GM18909 (cell line): ENCODE measurements around the gene SPATA6L.
A peak's percentile ranks its signal among the peaks of the same experiment; 100 is the strongest.
"Not testable (repeated sequence)": the region's sequence is repeated elsewhere in the genome, so short reads cannot be mapped to it uniquely, and the experiment has no call there.

Source experiments
- ATAC-seq: cut with Tn5 transposase; IDR thresholded peaks from one replicate; pipeline ENCODE4 v1.9.1; 2021; ENCODE audit warnings: mild to moderate bottlenecking; ENCODE audit not compliant: unreplicated experiment, poor library complexity

SPATA6L gene

DNA sequence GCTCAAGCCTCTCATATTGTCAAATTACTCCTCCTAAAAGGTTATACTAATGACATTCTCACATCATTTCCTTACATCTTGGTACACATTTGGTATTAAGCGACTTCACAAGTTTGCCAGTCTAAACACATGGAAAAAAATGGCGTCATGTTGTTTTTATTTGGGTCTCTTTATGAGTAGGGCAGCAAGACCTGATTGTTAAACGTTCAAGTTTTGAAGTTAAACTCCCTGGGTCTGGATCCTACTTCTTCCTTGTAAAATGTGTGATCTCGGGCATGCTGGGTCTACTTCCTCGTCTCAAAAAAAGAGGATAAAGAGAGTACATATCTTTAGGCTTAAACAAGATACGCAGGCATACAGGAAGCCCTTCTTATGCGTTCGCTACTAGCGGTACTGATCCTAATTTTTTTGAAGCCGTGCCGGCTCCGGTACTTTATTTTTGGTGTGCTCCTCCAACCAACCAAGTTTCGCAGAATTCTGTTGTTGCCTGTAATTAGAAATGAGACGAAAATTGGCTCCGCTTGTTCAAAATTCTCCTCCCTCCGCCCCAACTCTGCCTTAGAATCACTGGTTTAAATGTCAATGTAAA, 12.5 kb upstream of the SPATA6L start:
- no peak for ATAC-seq

DNA sequence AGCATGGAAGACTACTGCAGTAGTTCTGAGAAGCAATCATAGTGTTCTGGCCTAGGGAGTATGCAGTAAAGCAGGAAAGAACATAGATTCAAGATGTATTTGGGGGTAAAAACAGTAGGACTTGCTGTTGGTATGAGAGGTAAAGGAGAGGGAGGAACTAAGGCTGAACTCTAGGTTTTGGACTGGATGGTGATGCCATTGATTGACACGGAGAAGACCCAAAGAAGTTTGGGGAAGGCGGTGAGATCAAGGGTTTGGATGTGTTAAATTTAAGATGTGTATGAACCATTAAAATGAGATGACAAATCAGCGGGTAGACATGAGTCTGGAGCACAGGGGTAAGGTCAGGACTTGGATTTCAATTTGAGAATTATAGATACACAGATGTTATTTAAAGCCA, 11.1 kb upstream of the SPATA6L start:
- no peak for ATAC-seq

DNA sequence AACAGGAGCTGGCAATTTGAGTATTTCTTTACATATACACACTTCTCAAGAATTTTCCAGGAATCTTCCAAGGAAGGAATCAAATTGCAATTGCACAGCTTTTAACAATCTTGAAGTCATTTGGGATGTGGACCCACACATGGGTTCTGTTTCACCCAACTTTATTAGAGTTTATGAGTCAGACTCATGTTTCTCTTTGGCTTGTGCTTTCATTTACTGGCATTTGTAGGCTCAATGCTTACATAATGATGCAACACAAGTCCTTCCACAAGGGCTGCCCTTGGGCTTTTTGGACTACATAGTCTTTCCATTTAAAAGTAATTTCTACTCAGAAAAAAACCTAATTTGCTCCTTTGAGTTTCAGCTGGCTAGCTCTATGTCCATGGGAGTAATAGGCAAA, 8.5 kb upstream of the SPATA6L start:
- ATAC-seq, result no peak

DNA sequence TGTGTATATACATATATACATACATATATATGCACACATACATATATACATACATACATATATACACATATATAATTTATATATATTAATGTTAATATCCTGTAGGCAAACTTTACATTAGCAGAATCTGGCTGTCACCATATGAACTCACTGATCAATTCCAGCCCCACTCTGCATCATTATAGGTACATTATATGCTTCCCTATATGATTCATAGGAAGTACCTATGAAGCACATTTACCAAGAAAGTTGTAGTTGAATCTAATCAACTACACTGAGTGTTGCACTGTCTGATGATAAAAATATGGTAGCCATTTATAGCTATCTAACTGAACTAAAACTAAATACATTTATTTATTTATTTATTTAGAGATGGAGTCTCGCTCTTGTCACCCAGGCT, 5.5 kb upstream of the SPATA6L start:
- ATAC-seq, result no peak

DNA sequence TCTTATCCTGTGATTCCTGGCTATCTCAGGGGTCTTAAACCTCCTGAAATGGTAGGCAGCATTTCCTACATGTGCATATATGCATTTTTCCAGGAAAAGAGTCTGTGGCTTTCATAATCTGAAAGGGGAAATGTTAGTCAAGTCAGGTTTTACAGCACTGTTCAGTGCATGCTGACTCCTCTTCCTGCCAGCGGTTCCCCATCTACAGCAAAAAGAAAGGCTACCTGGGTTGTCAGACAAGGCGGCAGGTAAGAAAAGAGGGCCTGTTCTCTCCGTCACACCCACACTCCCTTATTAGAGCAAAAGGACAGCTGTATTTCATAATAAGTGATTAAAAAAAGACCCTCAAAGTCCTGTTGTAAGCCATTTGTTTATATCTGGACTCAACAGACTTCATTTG, 4.3 kb upstream of the SPATA6L start:
- no peak for ATAC-seq

DNA sequence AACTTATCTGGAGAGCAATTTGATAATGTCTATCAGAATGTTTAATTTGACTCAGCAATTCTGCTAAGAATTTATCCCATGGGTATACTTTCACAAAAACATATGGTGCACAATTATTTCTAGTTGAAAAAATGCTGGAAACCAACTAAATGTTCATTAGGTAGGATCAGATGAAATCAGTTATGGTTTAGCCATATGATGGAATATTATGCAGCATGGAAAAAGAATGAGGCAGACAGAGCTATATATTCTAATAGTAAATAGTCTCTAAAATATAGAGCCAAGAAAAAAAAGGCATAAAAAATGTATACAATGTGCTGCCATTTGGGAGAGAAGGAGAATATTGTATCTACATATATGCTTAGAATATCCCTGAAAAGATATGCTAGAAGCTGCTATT, 3.6 kb upstream of the SPATA6L start:
- no peak for ATAC-seq

DNA sequence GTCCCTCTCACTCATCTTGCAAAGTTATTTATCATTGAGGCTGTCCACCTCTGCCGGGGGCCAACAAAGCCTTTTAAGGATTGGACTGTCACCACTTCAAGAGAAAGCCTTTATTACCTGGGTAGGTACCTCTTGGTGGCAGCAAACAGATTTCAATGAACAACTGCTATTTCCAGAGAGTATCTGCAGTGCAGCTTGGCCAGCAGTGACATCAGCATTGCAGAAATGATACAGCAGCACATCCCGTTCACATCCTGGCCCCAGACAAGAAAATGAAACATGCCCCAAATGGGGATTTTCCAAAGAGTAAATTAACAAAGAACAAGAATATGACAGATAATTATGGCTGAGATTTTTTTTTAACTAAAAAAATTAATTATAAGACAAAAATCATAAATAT, 2.3 kb upstream of the SPATA6L start:
- ATAC-seq, result no peak

DNA sequence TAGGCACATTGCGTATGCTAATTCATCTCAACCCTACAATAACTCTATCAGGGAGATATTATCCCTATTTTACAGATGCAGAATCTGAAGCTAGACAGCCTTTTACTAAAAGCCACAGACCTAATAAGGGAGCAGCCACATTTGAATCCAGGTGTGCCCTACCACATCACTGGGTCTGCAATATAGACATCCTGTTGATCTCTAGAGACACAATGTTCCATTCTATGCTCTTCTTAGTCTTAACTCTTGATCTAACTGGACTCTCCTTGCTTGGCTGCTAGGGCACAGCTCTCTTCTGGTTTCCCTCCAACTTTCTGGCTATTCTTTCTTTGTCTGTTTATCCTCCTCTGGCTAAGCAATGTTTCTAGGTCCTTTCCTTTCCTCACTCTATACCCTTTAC, 1.4 kb upstream of the SPATA6L start:
- ATAC-seq, result no peak

DNA sequence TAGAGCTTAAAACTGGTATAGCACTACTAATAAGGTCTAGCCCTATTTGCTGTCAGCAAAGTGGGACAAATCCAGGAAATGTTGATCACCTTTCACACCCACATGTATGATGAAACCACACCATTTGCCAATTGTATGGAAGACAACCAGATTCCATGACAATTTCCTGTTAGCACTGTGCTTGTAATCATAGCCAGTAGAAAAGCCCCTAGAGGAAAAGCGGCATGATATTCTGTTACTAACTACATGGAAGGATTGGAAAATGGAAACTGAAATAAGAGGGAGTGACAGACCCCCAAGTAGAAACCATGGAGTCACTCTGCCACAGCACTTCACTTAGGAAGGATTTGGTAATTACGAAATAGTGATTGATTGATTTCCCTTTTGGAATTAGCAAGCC, 923 bp downstream of the SPATA6L start:
- no peak for ATAC-seq

DNA sequence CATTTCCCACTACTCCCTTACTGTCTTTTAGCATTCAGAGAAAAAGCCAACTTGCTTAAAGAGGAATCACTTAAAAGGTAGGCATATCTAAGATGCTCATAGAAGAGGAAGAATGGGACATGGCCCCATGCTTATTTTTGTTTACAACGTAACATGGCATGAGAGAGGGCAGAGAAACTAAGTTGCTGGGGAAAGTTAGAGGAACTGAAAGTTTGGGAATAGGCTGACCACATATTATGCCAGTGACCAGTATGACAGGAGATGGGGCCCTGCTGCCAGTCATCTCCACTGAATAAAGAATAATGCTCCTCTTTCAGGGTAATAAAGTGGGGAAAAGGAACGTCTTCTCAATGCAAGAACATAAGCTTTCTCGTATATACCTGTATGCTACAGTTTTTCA, 2.3 kb downstream of the SPATA6L start:
- ATAC-seq, result no peak

DNA sequence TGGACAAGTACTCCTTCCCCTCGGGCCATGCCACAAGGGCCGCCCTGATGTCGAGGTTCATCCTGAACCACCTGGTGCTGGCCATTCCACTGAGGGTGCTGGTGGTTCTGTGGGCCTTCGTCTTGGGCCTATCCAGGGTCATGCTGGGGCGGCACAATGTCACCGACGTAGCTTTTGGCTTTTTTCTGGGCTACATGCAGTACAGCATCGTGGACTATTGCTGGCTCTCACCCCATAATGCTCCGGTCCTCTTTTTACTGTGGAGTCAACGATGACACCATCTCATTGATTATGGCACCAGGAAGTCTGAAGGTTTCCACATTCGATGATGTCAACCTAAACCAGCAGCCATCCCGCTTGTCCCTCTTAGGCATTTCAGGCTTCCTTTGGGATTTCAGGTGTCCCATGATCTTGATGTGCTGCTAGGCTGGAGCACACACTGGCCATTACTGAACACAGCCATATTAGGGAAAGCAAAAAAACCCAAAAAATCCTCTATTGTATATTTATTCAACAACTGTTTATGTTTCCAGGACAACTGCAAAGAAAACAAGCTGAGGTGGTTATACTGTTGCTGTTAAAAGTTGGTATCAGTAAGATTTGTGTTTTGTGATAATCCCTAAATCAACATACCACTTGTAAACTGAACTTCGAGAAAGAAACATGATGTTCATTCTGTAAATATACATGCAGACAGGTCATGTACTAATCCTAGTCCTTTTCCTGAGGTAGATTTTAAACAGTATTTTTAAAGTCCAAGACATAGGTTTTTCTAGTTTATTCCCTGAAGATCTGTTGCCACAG, 3.1 kb downstream of the SPATA6L start:
- ATAC-seq, result peak; percentile 4

DNA sequence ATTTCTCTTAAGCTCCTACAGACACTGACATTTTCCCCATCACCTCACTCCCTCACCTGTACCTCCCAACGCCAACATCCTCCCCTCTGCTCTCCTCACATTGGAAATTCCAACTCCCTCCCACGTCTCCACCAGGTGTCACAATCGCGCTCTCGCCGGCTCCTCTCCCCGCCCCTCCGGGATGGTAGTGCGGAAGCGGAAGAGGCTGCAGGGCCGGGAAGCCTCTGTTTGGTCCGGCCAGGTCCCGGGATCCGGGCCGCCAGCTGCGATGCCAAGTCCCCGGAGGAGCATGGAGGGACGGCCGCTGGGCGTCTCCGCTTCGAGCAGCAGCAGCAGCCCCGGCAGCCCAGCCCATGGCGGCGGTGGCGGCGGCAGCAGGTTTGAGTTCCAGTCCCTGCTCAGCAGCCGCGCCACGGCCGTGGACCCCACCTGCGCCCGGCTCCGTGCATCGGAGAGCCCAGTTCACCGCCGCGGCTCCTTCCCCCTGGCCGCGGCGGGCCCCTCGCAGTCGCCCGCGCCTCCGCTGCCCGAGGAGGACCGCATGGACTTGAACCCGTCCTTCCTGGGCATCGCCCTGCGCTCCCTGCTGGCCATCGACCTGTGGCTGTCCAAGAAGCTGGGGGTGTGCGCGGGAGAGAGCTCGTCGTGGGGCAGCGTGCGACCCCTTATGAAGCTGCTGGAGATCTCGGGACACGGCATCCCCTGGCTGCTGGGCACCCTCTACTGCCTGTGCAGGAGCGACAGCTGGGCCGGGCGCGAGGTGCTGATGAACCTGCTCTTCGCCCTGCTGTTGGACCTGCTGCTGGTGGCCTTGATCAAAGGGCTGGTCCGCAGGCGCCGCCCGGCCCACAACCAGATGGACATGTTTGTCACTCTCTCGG, 3.9 kb downstream of the SPATA6L start, which contains the start of gene PLPP6:
Gene PLPP6 (plus strand): TSS at position 187 of the 881 bp plus-strand sequence. CDS start 82 bp downstream, at position 269.
- peak; percentile 89 for ATAC-seq

DNA sequence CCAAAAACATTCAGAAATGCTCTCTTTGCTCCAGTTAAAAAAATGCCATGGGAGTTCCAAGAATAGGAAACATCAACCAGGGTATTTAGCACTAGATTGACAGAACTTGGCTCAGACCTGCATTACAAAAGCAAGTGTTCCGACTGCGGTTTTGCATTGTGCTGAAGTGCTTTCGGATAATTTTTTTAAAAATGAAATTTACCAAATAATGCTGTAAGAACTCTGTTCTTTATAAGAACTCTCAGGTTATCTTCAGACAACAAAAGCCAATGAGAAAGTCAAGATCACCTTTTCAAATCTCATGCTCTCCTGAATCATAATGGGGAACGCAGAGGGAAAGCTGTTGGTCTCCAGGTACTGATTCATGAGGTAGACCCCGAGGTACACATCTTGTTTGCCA, 4.7 kb downstream of the SPATA6L start:
- ATAC-seq, result no peak

DNA sequence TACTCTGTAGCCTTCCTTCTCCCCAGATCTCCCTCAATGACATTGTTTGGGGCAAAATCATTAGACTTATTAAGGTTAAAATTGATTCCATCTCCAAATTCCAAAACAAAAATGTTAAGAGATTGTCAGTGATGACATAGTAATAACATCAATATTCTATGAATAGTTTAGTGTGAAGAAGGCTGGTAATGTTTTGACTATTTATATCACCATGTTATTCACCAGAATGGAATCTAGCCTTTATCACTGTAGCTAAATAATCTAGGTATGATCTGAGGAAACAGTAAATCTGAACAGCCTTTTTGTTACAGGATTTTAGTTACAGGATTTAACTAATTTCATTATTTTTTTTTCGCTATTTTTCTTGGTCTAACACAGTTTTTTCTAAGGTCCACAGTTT, 5.1 kb downstream of the SPATA6L start:
- ATAC-seq, result no peak

DNA sequence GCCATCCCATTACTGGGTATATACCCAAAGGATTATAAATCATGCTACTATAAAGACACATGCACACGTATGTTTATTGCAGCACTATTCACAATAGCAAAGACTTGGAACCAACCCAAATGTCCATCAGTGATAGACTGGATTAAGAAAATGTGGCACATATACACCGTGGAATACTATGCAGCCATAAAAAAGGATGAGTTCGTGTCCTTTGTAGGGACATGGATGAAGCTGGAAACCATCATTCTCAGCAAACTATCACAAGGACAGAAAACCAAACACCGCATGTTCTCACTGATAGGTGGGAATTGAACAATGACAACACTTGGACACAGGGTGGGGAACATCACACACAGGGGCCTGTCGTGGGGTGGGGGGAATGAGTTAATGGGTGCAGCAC, 5.6 kb downstream of the SPATA6L start:
- ATAC-seq, result not testable (repeated sequence)

DNA sequence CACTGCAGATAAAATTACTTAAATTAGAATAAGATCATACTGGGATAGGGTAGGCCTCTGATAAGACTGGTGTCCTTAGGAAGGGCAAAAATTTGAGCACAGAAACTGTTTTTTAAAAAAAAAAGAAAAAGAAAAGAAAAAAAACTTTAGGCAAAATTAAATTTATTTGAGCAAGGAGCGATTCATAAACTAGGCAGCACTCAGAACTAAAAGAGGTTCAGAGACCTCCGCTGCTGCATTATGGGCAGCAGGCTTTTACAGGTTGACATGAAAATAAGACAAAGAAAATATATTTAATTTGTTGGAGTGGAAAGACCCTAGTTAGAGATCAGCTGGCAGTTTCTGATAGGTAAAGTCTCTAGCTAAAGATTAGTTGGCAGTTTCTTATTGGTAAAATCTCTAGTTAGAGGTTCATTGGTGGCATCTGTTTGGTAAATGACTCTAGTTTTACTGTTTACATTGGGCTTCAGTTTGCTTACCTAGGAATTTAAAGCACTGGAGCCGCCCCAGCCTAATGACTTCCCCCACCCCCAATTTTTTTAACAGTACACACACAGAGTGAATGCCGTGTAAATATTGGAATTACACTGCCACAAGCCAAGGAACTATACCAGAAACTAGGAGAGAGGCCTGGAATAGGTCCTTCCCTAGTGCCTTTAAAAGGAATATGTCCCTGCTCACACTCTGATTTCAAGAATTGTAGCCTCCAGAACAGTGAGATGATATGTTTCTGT, 8.7 kb downstream of the SPATA6L start:
- no peak for ATAC-seq

DNA sequence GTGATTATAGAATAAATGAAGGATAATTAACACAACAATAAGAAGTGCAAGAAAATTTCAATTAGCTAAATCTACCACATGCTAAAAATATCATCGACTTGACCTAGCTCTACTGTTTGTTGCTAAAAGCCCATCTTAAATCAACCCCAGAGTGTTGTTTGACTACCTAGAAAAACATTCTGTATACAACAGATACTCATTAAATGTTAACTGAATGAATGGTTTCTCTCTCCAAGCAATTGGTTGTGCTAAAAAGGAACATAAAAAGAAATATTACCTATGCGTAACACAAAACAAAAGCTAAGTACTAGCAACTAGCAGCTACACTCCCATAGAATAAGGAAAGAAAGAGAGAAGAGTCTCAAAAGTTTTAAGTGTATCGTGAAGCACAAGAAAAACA, 9.7 kb downstream of the SPATA6L start:
- no peak for ATAC-seq

DNA sequence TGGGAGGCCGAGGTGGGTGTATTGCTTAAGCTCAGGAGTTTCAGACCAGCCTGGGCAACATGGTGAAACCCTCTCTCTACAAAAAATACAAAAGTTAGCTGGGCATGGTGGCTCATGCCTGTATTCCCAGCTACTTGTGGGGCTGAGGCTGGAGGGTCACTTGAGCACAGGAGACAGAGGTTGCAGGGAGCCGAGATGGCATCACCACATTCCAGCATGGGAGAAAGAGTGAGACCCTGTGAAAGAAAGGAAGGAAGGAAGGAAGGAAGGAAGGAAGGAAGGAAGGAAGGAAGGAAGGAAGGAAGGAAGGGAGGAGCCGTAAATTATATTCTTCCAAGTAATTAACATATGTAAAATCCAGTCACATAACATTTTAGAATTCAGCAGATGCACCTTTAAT, 10.1 kb downstream of the SPATA6L start:
- not testable (repeated sequence) for ATAC-seq

DNA sequence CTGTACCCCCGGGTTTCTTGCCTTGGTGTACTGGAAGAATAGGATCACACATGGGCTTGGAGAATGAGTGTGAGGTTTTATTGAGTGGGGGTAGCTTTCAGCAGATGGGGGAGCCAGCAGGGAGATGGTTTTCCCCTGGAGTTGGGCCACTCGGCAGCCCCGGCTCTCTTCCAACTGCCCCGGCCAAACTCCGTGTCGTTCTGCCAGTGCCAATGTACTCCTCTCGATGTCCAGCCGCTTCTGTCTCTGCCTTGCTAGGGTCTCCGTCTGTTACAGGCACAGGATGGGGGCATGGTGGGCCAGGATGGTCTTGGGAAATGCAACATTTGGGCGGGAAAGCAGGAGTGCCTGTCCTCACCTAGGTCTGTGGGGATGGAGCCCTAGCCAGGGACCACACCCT, 11.7 kb downstream of the SPATA6L start:
- no peak for ATAC-seq

DNA sequence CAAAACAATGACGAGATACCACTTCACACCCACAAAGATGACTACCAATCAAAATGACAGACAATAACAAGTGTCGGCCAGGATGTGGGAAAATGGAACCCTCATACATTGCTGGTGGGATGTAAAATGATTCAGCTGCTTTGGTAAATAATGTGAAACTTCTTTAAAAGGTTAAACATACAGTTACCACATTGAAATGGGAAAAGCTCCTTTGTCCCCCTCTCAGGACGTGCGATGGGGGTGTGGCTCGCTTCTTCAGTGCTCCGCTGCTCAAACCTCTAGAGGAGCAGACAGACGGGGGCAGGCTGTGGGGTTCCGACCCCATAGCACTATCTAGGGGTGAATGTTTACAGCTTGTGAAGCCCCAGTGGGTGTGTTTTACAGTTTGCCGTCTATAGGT, 12.2 kb downstream of the SPATA6L start:
- no peak for ATAC-seq
